T-helper 9 cell (primary cell): ENCODE measurements around the gene CERK.
"Not testable (repeated sequence)": the region's sequence is repeated elsewhere in the genome, so short reads cannot be mapped to it uniquely, and the experiment has no call there.

ENCODE experiments used
- DNase-seq: peaks from one replicate; pipeline ENCODE4 v3.0.0-alpha.2; 2020

The CERK gene

DNA sequence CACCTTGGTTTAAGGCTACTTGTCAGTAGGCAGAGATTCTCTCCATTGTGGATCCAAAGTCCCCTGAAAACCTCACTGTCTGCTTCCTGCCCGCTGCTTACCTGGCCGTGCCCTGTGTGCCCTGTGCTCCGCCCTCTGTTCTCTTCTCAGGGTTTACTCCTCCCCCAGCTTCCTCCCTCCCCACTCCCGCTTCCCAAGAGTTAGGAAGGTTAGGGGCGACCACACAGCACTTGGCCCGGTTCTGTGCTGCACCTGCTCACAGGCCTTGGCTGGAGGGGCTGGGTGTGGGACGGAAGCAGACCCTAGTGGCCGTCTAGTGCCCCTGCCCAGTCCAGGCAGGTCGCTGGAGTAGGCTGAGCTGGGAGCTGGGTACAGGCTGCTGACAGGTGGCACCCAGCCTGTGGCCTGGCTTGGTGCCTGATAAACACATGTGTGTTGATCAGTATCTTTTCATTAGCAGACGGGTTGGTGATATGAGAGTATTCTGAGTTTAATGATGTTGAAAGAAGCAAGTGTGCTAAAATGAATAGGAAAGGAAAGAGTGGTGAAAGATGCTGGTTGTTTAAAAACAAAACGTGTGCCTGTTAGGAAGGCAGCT, 77.3 kb downstream of the CERK start:
- DNase-seq: peak; percentile 34

- DNase-seq: no peak
Measured at GRCh38 chr22:46659791-46660186, 78.3 kb downstream of the CERK start.

- no peak for DNase-seq
Measured at GRCh38 chr22:46659059-46659790, 78.8 kb downstream of the CERK start.

- DNase-seq: no peak
Measured at GRCh38 chr22:46657996-46658947, 79.8 kb downstream of the CERK start.

DNA sequence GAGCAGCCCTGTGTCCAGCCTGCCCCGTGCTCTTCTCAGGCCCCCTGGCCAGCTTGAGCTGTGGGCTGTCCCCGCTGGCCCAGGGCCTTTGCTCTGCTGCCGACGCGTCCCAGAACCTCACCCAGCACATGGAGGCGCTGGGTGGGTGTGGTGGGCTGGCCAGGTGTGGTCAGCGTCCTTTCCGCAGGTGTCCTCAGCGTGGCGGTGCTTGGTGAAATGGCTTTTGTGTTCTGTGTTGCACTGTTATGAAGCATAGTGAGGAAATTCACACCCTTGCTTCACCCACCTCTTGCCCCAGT, 80.4 kb downstream of the CERK start:
- no peak for DNase-seq

DNA sequence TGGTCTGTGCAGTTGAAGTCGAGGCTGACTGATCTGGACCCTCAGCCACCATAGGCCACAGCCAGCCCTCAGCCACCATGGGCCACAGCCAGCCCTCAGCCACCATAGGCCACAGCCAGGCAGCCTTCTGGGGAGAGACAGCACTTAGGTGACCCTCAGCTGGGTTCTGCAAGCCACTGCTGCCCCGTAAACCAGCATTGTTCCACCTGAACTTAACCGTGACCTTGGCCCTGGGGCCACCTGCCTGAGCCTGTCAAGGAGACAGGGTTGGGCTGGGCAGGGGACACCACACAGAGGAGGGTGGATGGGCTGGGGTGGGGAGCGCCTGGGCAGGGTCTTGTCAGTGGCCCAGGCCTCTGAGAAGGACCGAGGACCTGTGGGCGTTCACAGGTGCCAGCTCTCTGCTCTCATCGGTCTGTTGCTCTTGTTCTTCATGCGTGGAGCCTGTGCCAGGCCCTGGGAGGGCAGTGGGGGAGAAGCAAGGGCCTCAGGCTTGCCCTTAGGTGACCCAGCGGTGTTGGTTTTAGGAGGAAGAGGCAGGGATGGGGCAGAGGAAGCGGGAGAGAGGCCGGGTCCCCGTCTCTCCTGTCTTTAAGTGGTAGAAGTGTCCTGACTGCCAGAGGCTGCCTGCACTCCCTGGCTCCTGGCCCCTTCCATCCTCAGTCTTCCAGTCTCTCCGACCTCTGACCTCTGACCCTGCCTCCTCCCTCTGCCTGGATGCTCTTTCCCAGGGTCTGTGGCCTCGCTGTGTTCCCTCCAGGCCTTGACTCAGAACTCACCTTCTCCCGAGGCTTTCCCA, 81.0 kb downstream of the CERK start:
- no peak for DNase-seq

DNA sequence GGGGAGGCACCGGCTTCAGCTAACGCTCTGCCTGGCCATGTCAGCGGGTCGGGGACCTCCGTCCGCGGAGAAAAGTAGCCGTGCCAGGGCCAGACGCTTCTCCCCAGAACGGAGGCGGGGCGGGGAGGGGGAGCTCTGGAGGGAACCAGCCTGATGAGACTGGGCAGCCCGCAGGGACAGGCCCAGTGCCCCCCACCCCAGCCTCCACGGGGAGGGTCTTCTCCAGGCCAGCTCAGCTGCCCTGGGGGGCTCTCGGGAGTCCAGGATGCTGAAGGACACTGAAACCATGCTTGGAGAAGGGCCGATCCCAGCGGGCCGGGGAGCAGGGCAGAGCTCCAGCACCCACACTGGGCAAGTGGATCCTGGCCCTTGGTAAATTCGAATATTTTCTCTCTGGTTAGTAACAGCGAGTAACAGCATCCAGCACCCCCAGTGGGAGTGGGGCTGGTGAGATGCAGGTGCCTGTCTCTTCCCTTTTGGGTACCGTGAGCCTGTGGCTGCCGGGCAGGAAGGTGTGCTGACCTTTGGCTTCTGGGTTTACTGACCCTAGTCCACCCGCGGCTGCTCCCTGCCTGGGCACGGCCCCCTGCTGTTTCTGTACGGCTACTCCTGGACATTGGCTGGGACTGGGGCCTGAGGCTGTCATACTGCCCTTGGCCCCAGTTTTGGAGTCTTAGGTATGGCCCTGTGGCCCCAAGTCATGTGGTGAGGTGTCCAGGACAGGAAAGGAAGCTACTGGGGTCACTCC, 82.0 kb downstream of the CERK start:
- no peak for DNase-seq

- DNase-seq: no peak
Measured at GRCh38 chr22:46654927-46655595, 83.0 kb downstream of the CERK start.

GRCh38 chr22:46654426-46654825, 83.6 kb downstream of the CERK start:
- DNase-seq: no peak

- no peak for DNase-seq
Measured at GRCh38 chr22:46653596-46653995, 84.5 kb downstream of the CERK start.

- DNase-seq: no peak
Measured at GRCh38 chr22:46652847-46653331, 85.2 kb downstream of the CERK start.

- DNase-seq: no peak
Measured at GRCh38 chr22:46652081-46652846, 85.8 kb downstream of the CERK start.

GRCh38 chr22:46651316-46651715, 86.7 kb downstream of the CERK start:
- DNase-seq: no peak

- no peak for DNase-seq
Measured at GRCh38 chr22:46650078-46650810, 87.8 kb downstream of the CERK start.

- DNase-seq: no peak
Measured at GRCh38 chr22:46649141-46650077, 88.6 kb downstream of the CERK start.

GRCh38 chr22:46648225-46648820, 89.7 kb downstream of the CERK start:
- DNase-seq: not testable (repeated sequence)

DNA sequence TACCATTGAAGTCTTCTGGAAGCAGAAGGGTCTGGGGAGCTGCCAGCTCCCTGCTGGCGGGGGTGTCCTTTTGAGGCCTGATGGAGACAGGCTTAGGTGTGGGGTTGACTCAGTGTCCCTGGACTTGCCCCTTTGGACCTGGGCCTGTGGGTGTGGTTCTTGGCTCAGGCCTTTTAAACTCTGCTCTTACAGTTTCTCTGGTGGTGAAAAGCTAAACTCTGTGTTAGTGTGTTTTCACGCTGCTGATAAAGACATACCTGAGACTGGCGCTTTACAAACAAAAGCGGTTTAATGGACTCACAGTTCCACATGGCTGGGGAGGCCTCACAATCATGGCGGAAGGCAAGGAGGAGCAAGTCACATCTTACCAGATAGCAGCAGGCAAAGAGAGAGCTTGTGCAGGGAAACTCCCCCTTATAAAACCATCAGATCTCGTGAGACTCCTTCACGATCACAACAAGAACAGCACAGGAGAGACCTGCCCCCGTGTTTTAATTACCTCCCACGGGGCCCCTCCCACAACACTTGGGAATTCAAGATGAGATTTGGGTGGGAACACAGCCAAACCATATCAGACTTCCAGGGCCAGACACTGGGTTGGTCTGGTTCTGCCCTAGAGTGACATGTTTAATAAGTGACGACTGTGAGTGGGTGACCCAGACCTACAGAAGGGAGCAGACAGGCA, 91.4 kb downstream of the CERK start:
- DNase-seq: no peak
